GM13976 (cell line): ENCODE measurements around the gene MAPK14.

ENCODE experiments used
- DNase-seq: peaks from one replicate; pipeline ENCODE4 v3.0.0; 2012; ENCODE audit warnings: low spot score
- in situ Hi-C: fragments of 300-500 bp; cut with MboI; formaldehyde crosslinking; loops from one replicate; pipeline ENCODE4 v1.12.0; 2022; ENCODE audit warnings: low sequenced_read_pairs, mixed read lengths, inconsistent platforms; ENCODE audit not compliant: unreplicated experiment
- TF ChIP-seq, protein P1 (sequence below): IDR thresholded peaks from 2 replicates; pipeline ENCODE4 v1.5.1; 2012; ENCODE audit warnings: borderline replicate concordance, mild to moderate bottlenecking; ENCODE audit not compliant: insufficient read depth; ENCODE audit errors: extremely low read depth, missing control alignments, control extremely low read depth

MAPK14 gene

DNA sequence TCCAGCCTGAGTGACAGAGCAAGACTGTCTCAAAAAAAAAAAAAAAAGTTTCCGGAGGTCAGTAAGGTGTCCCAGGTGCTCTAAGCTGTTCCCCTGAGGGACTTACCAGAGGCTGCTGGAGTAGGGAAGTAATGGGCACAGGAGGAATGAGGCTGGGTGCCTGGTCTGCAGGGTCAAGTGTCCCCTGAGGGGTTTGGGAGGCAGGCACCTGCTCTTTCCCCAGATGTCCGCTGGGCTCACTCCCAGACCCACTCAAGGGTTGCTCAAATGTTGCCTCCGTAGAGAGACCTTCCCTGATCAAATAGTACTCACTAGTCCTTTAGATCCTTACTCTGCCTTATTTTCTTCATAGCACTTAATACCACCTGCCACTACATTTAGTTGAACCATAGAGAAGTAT is 97.3 kb downstream of the MAPK14 start:
- in situ Hi-C loops: no loop called here
- DNase-seq: no peak
- TF ChIP-seq, protein P1, sequence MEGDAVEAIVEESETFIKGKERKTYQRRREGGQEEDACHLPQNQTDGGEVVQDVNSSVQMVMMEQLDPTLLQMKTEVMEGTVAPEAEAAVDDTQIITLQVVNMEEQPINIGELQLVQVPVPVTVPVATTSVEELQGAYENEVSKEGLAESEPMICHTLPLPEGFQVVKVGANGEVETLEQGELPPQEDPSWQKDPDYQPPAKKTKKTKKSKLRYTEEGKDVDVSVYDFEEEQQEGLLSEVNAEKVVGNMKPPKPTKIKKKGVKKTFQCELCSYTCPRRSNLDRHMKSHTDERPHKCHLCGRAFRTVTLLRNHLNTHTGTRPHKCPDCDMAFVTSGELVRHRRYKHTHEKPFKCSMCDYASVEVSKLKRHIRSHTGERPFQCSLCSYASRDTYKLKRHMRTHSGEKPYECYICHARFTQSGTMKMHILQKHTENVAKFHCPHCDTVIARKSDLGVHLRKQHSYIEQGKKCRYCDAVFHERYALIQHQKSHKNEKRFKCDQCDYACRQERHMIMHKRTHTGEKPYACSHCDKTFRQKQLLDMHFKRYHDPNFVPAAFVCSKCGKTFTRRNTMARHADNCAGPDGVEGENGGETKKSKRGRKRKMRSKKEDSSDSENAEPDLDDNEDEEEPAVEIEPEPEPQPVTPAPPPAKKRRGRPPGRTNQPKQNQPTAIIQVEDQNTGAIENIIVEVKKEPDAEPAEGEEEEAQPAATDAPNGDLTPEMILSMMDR: no peak

DNA sequence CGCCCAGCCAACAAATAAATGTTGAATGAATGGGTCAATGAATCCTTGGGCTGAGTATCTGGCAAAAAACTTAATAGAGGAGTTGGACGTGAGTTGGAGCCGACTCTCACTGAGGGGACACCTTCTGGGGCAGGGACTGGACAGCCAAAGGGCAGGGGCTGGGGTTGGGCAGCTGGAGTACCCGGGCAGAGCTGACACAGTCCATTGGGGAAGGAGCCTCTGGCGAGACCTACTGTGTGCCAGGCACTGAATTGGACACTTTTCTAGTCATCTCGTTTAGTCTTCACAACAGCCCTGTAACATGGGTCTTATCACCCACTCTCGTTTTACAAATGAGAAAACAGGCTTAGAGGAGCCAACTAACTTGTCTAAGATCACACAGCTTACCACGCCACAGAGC is 98.0 kb downstream of the MAPK14 start:
- in situ Hi-C loops: no loop called here
- TF ChIP-seq, protein P1: no peak
- no peak for DNase-seq

DNA sequence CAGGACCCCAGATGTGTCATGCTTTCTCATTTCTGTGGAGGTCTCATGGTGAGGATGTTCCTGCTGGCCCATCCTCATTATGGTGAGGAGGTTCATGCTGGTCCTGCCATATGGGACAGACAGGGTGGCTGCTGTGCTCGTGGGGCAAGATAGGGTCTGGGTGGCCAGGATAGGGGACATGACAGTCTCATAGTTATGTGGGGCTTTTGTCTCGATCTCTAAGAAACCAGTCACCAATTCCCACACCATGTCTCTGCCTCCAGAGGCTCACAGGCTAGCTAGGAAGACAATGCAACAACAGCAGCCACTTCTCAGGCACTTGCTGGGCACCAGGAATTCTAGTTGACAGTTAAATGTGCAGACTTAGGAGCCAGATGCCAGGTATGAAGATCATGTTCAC is 98.5 kb downstream of the MAPK14 start:
- no peak for DNase-seq
- TF ChIP-seq, protein P1: no peak
- in situ Hi-C loops: no loop called here

DNA sequence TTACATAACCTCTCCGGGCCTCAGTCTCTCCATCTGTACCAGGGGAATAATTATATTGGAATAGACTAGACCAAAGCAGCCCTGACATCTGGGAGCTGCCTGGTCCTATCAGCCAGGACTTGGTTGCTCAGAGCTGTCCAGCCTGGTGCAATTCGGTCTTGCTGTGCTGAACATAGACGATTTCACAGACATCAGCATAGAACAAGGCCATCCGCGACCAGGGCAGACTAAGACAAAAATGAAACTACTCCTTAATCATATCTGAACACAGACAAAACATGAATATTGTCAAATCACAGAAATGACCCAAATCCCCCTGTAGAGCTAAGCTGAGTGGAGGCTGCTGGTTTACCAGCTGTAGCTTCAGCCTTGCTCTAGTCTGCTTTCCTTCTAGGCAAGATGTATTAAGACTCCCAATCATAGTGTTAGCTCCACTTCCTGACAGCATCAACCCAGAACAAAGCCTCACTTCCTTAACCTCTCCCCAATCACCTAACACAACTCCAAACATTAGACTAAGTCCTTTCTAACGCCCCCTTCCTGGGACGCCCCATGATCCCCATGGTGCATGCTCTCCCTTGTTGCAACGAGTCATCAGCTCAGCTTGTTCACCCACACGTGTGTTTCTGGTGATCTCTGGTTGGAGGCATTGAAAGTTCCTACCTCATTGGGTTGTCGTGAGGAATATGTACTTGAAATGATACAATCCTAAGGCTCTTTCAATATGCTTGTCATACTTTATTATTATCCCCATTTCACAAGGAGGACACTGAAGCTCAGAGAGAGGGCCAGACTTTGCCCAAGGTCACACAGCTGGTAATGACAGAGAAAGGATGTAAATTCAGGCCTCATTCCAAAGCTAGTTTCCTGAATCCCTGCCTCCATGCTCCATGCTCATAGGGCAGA is 99.2 kb downstream of the MAPK14 start:
- in situ Hi-C loops: no loop called here
- no peak for DNase-seq
- TF ChIP-seq, protein P1: no peak

DNA sequence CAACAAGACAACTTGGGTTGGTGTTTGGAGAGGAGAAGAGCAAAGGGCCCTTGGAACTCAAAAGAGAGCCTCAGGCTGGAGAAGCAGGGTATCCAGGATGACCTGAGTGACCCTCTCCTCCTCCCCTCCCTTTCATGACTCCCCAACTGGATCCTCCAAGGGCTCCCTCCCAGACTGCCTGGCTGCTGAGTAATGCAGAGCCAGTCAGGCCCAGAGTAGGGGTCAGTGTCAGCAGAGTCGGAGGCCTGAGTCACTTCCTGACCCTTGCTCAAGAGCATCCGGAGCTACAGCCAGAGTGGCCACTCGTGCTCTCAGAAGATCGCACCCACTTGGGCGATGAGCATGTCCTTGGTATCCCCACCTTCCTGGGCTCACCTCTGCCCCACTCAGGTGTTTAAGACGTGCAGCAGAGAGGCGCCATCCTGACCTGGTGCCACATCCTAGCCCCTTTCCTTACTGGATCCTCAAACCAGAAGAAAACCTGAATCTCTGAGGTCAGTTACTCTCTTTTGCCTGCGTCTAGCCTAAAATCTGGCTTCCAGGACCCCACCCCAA is 99.9 kb downstream of the MAPK14 start:
- TF ChIP-seq, protein P1: no peak
- in situ Hi-C loops: no loop called here
- no peak for DNase-seq

DNA sequence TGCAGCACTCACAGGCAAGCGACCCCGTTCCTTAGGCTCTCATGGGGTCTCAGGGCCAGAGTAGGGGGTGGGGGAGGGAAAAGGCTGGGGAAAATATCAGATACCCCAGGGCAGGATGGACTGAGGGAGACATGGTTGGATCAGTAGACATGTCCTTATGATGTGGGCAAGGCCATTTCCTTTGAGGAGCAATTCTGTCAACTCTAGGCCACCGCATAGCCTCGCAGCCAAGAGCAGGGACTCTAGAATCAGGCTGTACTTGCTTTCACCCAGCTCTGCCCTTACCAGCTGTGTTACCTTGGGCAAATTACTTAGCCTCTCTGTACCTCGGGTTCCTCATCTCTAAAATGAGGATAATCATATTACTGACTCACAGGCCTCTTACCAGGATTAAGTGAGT is 100.5 kb downstream of the MAPK14 start:
- TF ChIP-seq, protein P1: no peak
- no peak for DNase-seq
- in situ Hi-C loops: no loop called here
